Smooth muscle cell of the brain vasculature (primary cell): ENCODE measurements around the gene ROBO1.
"Not testable (repeated sequence)": the region's sequence is repeated elsewhere in the genome, so short reads cannot be mapped to it uniquely, and the experiment has no call there.

Experiments used
- DNase-seq: peaks from one replicate; pipeline ENCODE4 v3.0.0-alpha.2; 2012; ENCODE audit warnings: low read depth, low spot score

Gene ROBO1

DNA sequence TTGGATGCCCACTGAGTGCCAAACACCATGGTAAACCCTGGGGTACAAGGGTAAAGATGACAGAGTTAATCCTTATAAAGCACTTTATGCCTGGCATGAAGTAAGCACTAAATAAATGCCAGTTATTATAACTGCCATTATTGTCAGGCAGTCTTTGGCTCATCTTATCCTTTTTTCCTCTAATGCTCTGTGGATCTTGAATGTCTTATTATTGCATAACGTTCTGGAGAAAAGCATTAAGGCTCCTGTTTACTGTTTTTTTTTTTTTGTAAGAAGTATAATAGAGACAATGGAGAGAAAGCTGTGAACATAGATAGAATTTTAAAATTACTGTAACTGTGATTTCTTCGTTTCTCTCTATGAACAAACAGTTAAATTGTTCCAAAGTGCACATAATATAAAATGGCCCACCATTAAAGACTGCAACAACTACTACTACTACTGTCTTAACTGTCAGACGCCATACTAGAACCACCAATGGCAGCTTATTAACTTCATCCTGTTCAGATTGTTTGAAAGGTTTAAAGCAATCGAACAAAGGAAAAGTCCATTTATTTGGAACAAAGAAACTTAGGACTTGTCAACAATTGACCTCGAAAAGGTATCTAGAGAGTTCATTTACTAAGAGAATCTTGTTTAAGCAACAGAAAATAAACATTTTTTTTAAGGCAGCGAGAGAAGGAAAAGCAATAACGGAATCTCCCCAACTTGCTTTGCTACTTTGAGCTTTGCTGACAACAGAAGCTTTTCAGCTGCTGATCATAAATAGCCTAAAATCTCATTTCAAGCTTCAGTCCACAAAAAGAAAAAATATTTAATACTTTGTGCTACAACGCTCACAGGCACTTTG is 520.7 kb downstream of the ROBO1 start:
- DNase-seq = no peak

DNA sequence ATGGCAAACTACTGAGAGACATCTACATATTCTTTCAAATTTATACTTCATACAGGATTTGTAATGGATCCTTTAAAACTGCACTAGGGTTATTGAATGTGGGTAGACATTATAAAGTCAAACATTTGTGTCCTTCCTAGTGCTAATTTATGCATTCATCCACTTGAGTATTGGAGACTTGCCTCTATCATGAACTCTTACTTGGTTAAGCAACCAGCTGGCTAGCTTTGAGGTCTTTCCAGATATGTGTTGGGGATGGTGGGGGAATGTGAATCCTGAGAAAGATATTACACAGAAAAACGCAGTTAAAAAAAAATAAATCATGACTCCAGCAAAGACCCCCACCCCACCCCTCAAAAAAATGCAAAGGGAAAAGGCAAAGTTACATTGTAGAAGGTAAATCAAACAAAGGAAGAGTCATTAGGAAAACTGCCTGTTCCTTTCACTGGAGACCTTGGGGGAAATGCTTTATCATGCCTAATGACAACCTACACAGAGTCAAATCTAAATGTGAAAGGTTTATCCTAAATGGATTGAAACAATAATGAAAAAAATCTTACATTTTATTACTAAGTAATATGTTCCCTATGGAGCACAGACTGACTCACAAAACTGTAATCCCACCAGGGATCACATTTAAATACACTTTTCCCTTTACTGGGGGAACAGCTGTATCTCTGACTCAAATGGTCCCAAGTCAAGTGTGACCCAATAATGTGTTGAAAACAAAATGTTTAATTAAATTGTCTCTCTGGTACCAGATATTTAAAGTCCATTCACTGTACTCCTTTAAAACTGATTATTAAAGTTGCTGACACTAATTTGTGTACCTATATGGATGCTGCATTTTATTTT is 522.3 kb downstream of the ROBO1 start:
- no peak for DNase-seq

DNA sequence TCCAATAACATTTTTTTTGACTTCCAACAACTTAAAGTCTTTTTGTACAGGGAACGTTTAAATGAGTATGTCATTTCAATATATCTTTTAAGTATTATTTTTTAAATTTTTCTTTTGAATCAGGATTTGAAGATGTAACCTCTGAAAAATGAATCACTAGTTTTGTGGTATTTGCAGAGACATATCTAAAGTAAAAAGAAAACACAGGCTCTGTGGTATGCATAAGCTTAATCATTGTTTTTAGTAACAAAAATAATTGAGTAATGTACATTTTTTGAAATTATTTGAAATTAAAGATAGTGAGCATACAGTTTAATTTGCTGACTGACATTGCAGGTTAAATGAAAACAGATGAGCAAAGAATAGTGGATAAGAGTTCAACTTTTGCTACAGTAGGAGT is 531.3 kb downstream of the ROBO1 start:
- no peak for DNase-seq

DNA sequence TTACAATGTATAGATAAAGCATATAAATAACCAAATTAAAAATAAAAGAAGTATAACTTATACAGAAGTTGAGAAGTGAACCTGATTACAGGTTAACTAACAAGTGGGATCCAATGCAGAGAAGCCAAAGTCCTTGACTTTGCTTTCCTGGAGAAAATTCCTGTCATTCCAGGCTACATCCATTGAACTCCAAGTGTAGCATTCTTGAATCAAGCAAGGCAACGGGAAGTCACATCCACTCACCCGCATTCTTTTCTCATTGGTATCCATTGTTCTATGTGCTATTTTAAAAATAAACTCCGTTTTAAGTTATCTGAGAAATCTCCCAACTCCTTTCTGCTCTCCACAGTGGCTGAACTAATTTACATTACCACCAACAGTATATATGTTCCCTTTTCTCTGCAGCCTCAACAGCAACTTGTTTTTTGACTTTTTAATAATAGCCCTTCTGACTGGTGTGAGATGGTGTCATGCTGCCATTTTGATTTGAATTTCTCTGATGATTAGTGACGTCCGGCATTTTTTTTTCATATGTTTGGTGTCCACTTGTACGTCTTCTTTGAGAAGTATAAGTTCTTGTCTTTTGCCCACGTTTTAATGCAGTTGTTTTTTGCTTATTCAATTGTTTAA is 534.3 kb downstream of the ROBO1 start:
- no peak for DNase-seq

DNA sequence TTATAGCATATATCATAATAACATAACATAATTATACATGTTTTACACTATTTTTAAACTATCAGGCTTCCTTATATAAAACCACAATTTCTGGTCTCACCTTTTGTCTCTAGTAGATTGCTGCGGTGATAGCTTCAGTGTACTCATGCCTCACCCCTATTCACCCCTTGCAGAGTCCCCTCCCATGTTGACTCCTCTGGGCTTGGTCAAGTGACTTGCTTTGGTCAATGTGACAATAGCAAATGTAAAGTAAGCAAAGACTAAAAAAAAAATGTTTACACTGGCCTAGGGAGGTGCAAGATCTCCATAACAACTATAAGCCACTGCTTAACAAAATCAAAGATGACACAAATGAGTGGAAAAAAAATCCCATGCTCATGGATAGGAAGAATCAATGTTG is 537.5 kb downstream of the ROBO1 start:
- no peak for DNase-seq

DNA sequence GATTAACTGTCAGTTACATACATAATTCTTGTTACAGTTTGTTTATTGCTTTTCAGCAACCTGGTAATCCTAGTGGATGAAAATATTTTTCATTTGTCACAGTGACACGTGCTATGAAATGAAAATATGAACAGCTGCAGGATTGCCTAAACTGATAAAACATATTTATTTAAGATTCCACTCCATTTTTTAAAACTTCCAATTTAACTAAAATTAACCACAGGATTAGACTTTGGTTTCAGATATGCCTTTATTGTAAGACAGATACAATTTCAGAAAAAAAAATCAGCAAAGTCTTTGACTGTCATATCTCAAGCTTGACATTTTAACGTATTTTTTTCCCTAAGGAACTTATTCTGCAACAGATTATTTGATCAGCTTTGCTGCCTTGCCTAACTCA is 550.7 kb downstream of the ROBO1 start:
- DNase-seq = no peak

DNA sequence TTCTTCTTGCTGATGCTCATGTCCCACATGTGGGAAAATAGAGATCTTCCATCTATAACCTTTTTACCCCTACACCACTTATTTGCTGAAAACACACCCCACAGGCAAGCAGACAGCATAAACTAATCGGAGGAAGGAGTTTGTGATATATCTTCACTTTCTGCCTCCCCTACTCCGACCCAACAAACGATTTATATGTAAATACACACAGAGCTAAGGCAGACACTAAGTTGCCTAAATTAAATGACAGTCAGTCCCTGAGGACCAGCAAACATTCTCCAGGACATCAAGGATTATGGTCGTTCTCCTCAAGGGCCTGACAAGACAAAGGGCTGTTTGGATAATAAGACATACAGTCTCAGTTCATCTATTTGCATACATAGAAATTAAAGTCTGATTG is 552.5 kb downstream of the ROBO1 start:
- DNase-seq = no peak

DNA sequence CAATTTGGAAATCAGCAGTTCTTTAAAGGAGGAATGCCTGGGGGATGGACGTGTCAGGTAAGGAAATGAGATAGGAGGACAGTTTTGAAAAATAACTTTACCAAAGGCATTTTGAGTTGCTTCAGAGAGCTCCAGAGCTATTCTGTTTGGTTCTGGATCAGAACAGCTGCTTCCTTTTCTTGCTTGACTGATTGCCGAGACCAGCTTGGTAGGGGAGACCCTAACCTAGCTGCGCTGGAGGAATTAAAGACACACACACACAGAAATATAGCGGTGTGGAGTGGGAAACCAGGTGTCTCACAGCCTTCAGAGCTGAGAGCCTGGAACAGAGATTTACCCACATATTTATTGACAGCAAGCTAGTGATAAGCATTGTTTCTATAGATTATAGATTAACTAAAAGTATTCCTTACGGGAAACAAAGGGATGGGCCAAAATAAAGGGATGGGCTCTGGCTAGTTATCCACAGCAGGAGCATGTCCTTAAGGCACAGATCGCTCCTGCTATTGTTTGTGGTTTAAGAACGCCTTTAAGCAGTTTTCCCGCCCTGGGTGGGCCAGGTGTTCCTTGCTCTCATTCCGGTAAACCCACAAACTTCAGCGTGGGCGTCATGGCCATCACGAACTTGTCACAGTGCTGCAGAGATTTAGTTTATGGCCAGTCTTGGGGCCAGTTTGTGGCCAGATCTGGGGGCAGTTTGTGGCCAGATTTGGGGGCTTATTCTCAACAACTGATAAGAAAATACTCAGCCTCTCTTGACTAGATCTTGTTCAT is 556.0 kb downstream of the ROBO1 start:
- no peak for DNase-seq

DNA sequence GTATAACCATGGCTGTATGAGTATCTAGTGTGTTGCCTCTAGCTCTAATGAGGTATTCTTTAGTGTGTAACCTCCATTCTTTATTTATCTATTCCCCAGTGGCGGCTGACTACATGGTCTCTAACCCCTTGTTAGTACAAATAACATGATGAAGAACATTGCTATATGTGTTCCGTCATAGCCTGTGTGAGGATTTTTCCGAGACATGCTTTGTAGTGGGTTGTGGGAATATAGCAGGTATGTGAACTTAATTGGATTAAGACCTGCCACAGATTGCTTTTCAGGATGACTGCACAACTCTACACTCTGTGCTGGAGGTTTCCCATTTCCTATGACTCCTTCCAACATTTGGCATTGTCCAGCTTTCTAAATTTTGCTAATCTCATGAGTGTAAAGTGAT is 563.4 kb downstream of the ROBO1 start:
- DNase-seq = no peak

DNA sequence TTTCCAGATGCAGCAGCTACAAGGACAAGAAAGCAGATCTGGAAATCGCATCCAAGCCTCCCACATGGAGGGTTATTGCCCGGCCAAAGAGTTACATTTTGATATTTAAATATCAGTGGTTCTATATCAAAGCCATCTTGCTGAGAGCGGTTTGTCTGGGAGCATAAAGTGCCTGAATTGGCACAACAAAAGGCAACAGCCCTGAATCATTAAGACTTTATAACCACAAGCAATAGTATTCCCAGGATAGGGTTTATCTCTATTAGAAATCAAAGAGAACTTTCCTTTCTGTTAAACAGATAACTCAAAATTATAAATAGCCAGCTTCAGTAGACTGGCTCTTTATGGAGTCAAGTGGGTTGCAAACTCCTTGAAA is 564.7 kb downstream of the ROBO1 start:
- DNase-seq = no peak

DNA sequence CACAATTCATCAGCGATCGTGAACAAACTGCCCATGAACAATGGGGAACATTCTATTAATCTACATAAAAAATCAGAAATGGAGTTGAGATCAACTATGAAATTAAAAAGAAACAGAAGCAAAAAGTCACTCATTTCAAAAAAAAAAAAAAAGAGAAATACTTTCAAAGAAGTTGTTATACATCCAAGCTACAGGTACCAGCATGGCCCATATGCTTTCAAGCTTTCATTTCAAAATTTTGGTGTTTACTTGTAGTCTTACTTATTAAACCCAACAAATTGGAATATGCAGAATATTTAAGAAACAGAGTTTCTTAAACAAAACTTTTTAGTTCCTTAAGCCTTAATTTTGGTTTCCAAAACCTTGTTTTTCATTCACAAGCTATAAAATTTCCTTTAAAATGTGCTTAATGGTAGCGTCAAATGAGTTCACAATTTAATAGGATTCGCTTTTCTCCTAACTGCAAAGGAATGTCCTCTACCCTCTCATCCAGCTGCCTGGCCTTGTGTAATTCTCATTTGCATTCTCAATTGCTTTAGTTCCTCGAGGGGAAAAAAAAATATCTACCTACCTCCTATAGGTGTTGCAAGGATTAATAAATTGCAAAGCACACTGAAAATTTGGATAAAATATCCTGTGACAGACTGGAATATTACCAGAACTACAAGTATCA is 565.2 kb downstream of the ROBO1 start:
- DNase-seq = no peak

DNA sequence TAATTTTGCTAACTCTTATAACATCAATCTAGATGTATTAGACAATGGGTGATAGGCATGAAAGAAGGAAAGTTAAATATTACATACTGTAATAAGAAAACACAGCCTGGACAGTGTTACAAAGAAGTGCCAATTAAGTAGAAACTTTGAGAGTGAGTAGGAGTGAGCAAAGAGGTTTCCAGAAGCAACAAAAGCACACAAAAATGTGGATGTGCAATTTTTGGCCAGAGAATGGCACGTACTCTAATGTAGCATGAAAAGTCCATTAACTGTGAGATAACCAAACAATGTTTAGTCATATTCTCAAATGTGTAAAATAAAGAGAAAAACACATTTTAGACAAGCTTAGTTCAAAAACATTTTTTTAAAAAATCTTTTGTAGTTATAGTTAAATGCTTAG is 567.3 kb downstream of the ROBO1 start:
- no peak for DNase-seq

DNA sequence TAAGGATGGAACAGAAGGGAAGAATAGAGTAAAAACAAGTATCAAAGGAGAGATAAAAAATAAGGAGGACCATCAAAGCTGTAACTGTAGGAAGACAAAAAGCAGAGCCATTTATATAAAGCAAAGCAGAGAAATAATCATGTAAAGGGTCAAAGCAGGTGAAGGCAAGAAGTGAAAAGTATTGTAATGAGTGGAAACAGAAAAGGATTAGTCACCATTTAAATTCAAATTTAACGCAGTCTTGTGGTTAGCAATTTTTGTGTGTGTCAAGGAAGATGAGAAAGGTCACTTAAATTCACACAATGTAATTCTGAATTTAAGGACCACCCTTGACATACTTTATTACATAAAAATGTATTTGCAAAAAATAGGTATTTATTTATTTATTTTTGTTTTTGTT is 567.8 kb downstream of the ROBO1 start:
- no peak for DNase-seq

DNA sequence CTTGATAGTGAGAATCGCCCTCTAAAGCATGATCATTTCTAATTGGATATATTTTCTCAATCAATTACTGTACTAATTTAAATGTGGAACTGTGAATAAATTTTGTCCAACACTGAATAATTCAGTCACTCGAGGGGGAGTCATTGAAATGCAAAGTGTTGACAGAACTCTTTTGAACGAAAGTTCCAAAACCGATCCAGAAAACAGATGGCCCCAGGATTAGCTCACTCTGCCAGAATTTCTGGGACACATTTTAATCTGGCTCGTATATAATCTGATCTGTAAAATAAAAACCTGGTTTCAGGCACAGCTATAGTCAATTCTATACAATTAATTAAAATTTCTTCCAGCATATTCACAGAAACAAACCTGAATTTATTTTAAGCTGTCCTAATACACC is 580.4 kb downstream of the ROBO1 start:
- DNase-seq = no peak

DNA sequence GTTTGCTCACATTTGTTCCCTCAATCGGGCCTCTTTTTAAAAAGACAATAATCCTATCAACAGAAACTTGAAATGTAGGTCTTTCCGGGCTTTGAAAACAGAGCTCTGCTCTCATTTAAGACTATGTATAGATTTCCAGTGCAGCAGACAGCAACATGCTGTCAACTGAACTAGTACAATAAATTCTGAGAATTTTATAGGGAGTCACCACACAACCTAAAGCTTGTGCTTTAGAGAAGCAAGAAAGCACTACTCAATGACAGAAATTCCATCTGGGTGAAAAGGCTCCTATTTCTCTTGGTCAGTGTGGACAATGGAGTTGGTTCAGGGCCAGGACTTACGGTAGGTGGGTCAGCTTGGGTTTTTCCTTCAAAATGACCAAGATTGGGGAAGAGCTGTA is 583.5 kb downstream of the ROBO1 start:
- no peak for DNase-seq

DNA sequence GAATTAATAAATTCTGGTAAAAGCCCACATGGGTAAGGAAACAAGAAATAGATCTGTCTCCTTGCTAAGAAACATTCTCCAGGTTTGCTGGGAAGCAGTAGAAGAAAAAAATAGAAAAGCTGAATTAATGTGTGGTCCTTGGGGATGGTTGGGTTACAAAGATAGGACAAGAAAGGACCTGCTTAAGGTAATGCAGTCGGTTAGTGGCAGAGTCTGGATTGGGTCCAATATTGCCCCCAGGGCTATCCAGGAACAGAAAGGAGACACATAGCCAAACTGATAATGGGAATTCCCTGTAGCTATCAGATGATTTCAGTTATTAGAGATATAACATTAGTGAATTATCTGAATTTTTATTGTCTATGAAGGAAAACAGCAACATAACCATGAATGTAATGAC is 584.3 kb downstream of the ROBO1 start:
- DNase-seq = no peak

DNA sequence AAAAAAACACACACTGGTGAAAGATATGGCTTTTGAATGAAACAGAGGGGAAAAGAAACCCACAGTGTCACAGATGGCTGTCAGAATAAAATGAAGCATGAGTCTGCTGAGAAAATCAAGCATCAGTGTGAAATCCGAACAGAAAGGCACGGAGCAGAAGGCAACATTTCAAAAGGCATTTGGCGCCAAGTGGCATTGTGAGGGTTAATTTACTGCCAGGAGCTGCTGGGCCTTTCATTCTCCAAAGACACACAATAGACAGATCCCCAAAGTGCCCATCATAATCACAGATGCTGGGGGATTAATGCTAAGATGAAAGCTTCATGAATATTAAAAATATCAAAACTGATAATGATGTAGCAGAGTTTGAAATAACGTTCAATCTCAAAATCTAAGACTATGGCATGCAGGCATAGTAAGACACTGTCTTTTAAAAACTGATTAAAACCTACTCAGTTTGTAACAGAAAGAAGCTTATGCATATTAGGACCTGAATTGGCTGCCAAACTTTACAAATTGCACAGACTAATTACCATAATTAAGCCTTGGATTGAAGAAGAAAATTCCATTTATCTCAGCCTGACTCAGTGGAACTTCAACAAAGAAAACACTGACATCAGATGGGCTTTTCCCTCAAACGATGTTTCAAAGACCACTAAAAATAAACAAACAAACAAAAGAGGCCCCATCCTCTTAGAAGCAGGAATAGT is 589.2 kb downstream of the ROBO1 start:
- no peak for DNase-seq

DNA sequence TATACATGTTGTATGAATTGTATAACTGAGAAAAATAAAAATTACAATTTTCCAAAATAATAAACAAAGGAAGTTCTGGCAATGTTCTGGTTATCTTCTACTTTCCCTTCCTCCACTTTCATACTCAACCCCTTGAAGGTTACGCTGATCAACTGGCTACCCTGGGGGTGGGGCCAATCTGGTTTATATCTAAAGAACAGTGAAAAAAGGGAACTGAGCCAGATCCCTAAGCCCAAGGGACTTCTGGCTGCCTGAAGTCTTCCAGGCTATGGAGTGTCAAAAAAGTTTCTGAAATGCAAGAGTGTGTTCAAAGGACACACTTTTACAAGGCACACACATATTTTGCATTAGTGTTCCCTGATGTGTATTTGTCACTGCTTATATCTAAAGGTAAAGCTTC is 591.9 kb downstream of the ROBO1 start:
- no peak for DNase-seq

DNA sequence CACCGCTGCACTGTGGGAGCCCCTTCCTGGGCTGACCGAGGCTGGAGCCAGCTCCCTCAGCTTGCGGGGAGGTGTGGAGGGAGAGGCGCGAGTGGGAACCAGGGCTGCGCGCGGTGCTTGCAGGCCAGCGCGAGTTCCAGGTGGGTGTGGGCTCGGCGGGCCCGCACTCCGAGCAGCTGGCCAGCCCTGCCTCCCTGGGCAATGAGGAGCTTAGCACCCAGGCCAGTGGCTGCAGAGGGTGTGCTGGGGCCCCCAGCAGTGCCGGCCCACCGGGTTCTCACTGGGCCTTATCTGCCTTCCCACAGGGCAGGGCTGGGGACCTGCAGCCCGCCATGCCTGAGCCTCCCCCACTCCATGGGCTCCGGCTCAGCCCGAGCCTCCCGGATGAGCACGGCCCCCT is 594.5 kb downstream of the ROBO1 start:
- DNase-seq = not testable (repeated sequence)

DNA sequence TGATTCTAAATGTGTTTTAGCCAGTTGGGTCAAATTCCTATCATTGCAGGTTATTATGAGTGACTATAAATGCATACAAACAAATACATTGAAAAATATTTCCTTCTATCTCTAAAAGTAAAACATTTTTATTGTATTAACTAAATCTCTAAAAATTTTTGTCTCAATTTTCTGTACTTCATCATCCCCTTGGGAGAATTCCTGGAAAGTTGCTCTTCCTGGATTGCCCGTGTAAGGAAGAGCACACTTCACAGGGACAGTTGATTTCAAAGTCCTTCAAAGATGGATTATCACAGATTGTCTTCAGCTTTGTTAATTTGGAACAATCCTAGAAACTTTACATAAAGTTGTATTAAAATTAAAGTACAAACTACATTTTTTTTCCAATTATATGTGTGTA is 595.6 kb downstream of the ROBO1 start:
- no peak for DNase-seq

DNA sequence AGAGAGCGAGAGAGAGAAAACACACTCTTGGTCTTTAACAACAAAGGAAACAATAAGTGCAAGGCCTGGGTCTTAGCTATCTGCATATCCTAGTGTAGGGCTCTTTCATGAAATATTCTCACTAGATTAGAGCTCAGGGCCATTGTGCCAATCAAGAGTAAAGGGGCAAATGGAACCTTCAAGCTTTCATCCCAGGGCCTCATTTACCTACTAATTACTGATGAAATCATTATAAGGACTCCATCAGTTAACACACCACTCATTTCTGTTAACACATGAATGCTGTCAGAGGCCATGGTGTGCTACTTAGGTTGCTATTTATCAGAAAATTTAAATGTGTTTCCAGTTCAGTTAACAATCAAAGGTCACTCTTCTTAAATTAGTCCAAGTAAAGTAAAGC is 597.8 kb downstream of the ROBO1 start:
- no peak for DNase-seq
